CD4-positive, alpha-beta memory T cell (primary cell): ENCODE measurements around the gene TRIM26. TPM values are rescaled to one million over a fixed set of nuclear protein-coding genes. Genes with fewer than 3 reads are reported as not detected.

Experiments
- CTCF ChIA-PET: fragments of 350-600 bp; sonication (Branson Sonifier 250); formaldehyde crosslinking; loops from one replicate; lab custom pipeline; 2021; ENCODE audit warnings: inconsistent platforms; ENCODE audit not compliant: partially characterized antibody; lab: Charles Lee
- POLR2A ChIA-PET: fragments of 350-600 bp; sonication (Branson Sonifier 250); formaldehyde crosslinking; loops from one replicate; lab custom pipeline; 2021; ENCODE audit not compliant: partially characterized antibody; lab: Charles Lee
- DNase-seq, 5 donors: peaks; one replicate each; pipeline versions ENCODE4 v3.0.0 to v3.0.0-alpha.2; 2020 to 2022; ENCODE audit warnings: mixed read lengths in 1 of 5
- H3K27ac ChIP-seq: one replicate; pipeline ENCODE4 v1.7.0; 2013; ENCODE audit warnings: low read depth, low read length
- H3K27me3 ChIP-seq: 2 replicates; pipeline ENCODE4 v1.7.0; 2013; ENCODE audit warnings: mild to moderate bottlenecking, low read length, moderate library complexity; ENCODE audit not compliant: insufficient read depth
- H3K36me3 ChIP-seq: 2 replicates; pipeline ENCODE4 v1.7.0; 2013; ENCODE audit warnings: mild to moderate bottlenecking, low read length, moderate library complexity; ENCODE audit not compliant: insufficient read depth
- H3K4me1 ChIP-seq: 2 replicates; pipeline ENCODE4 v1.7.0; 2013; ENCODE audit warnings: mild to moderate bottlenecking, low read length, moderate library complexity; ENCODE audit not compliant: insufficient read depth
- H3K4me3 ChIP-seq, 2 donors: one replicate each; pipeline ENCODE4 v1.7.0; 2013; ENCODE audit warnings: low read length in 2 of 2, mild to moderate bottlenecking in 1 of 2
- H3K9me3 ChIP-seq, 2 donors: one replicate each; pipeline ENCODE4 v1.7.0; 2013; ENCODE audit warnings: low read length in 2 of 2, control low read depth in 1 of 2; ENCODE audit not compliant: control insufficient read depth in 1 of 2
- H3K27ac Mint-ChIP-seq, 7 donors: one replicate each; pipeline ENCODE4 v1.8.0; 2020 to 2021; ENCODE audit warnings: mixed read lengths in 7 of 7, mild to moderate bottlenecking in 6 of 7, inconsistent platforms in 3 of 7, moderate library complexity in 3 of 7
- H3K27me3 Mint-ChIP-seq, 2 donors: one replicate each; pipeline ENCODE4 v1.8.0; 2020 to 2021; ENCODE audit warnings: mixed read lengths in 2 of 2
- H3K36me3 Mint-ChIP-seq, 2 donors: one replicate each; pipeline ENCODE4 v1.8.0; 2020 to 2021; ENCODE audit warnings: mixed read lengths in 2 of 2, inconsistent platforms in 1 of 2, mild to moderate bottlenecking in 1 of 2
- H3K4me1 Mint-ChIP-seq, 4 donors: one replicate each; pipeline ENCODE4 v1.8.0; 2020 to 2021; ENCODE audit warnings: mixed read lengths in 4 of 4, mild to moderate bottlenecking in 1 of 4
- H3K4me3 Mint-ChIP-seq, 8 donors: one replicate each; pipeline ENCODE4 v1.8.0; 2020 to 2021; ENCODE audit warnings: mixed read lengths in 8 of 8, mild to moderate bottlenecking in 7 of 8, moderate library complexity in 6 of 8, inconsistent platforms in 3 of 8
- H3K9me3 Mint-ChIP-seq, 8 donors: one replicate each; pipeline ENCODE4 v1.8.0; 2020 to 2021; ENCODE audit warnings: mixed read lengths in 8 of 8, mild to moderate bottlenecking in 5 of 8, inconsistent platforms in 3 of 8, moderate library complexity in 1 of 8
- intact Hi-C: fragments of 100-400 bp; cut with micrococcal nuclease; formaldehyde crosslinking; loops from one replicate; pipeline ENCODE4 v1.15.1; 2023
- polyA plus RNA-seq, 2 donors: library from polyadenylated mRNA; unstranded; fragments of 300-500 nt; fragmentation: Illumina TruSeq; gene quantifications; one replicate each; pipeline ENCODE4 v1.2.3, GENCODE V29; 2021
- total RNA-seq, 2 experiments: library from RNA; stranded (reverse); gene quantifications; one replicate each; pipeline ENCODE4 v1.2.3, GENCODE V29; 2021

TRIM26 gene
- total and polyA plus RNA-seq, 4 experiments from 2014 or later: 17.3 to 60.7 (median 55.5) TPM

DNA sequence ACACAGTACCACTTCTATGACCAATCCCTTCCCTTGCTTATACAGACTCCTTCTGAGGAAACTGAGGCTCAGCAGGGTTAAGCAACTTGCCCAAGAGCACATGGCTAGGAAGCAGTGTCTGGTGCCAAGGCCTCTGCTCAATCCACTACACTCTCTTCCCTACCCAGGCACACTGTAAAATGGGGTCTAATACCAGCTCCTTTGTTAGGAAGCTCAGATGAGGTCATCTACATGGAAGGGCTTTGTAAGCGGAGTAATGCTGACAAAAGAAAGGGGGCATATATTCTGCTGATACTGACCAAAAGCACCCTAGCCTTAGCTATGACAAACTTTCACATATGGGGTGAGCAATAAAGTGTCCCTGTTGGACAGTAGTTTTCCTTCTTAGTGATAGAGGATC is 9.1 kb downstream of the TRIM26 start:
- intact Hi-C loops: no loop called here
- H3K27me3 Mint-ChIP-seq: no peaks in the 10 kb centered on the region
- peaks cover 45 to 79% (median 67%) of the 10 kb centered on the region in 4 donors for H3K4me1 Mint-ChIP-seq
- ChIA-PET CTCF (interaction anchor here (1.0 kb wide), 1 partner anchor 16 kb away, joined by 4 read pairs; no protein-coding TSS in a partner anchor), POLR2A (interaction anchor here (1.0 to 3.3 kb wide), 2 partner anchors 10 to 1148 kb away, joined by 3 to 16 read pairs; partner anchors contain the start of gene TRIM26)
- no peaks in the 10 kb centered on the region for H3K9me3 Mint-ChIP-seq
- Histone ChIP-seq H3K4me3 (no peak overlapping the region), H3K27ac (no peak overlapping the region), H3K9me3 (no peaks in the 10 kb centered on the region), H3K27me3 (no peaks in the 10 kb centered on the region), H3K4me1 (peaks cover 51% of the 10 kb centered on the region), H3K36me3 (peaks cover 16% of the 10 kb centered on the region)
- peak overlapping the region in 3 of 7 donors; percentile 18 to 62 (median 57) for H3K27ac Mint-ChIP-seq
- H3K36me3 Mint-ChIP-seq: peaks cover 25 to 55% of the 10 kb centered on the region in 2 donors
- DNase-seq: no peak
- H3K4me3 Mint-ChIP-seq: no peak overlapping the region

DNA sequence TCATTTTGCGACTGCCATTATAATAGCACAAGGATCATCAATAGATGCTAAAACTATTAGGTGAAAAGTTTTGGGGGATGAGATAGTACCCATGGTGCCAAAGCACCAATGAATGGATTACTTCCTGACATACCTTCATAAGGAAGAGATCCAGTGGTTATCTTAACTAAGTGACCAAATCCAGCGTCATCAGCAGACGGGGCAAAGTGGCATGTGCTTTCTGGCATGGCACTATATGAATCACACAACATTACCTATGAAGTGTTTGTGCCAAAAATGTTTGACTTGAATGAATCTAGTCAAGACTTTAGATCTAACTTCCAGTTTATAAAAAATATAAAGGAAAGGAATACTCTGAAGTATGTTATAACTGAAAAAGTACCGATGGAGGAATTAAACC is 10.8 kb downstream of the TRIM26 start:
- Histone ChIP-seq H3K4me1 (peaks cover 34% of the 10 kb centered on the region), H3K27me3 (no peaks in the 10 kb centered on the region), H3K27ac (no peak overlapping the region), H3K36me3 (peaks cover 32% of the 10 kb centered on the region), H3K4me3 (no peak overlapping the region), H3K9me3 (no peaks in the 10 kb centered on the region)
- CTCF ChIA-PET: no interaction called here
- intact Hi-C loops: no loop called here
- H3K27ac Mint-ChIP-seq: peak overlapping the region in 2 of 7 donors; percentile 12 to 48
- H3K36me3 Mint-ChIP-seq: peaks cover 26 to 59% of the 10 kb centered on the region in 2 donors
- POLR2A ChIA-PET: no interaction called here
- H3K9me3 Mint-ChIP-seq: no peaks in the 10 kb centered on the region
- no peak overlapping the region for H3K4me3 Mint-ChIP-seq
- no peak for DNase-seq
- H3K4me1 Mint-ChIP-seq: peaks cover 30 to 65% (median 51%) of the 10 kb centered on the region in 4 donors
- no peaks in the 10 kb centered on the region for H3K27me3 Mint-ChIP-seq

DNA sequence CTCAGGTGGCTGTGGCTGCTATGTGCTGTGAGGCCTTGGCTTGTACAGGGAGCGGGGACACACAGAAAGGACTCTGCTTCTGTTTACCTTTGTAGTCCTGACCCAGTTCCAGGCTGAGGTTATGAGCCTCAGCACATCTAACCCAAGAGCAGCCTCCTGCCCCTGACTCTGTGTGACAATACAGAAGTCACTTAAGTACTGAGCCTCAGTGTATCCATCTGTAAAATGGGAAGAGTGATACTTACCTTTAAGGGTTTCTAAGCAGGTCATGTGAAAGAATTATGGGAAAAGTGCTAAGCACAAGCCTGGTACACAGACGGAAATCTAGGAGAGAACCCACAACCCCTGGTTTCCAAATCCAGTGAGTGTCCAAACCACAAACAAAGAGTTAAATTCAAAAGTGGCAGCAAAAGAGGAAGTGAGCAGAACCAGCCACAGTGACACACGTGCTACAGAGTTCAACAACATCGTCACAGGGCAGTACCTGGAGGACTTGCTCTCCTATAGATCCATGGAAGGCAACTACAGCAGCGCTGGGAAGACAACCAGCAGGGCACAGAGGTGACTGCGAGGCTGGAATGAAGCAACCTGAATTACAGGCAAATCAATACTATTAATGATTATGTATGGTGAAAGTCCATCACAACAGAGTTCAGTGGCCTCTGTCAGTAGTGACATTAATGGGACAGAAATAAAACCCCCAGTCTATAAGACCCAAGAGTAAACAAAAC is 12.5 kb downstream of the TRIM26 start:
- H3K4me1 ChIP-seq: peaks cover 20% of the 10 kb centered on the region
- intact Hi-C loops: no loop called here
- Mint-ChIP-seq H3K27ac (peak overlapping the region in 5 of 7 donors; percentile 4 to 85 (median 61)), H3K4me1 (peaks cover 30 to 55% (median 39%) of the 10 kb centered on the region in 4 donors), H3K4me3 (peak overlapping the region in 1 of 8 donors; percentile 7), H3K27me3 (no peaks in the 10 kb centered on the region), H3K36me3 (peaks cover 39 to 68% of the 10 kb centered on the region in 2 donors), H3K9me3 (peaks cover 0 to 2% (median 0%) of the 10 kb centered on the region in 8 donors)
- POLR2A ChIA-PET: interaction anchor here (1.3 kb wide), 1 partner anchor 13 kb away, joined by 5 read pairs; the partner anchor contains the start of gene TRIM26
- H3K27me3 ChIP-seq: no peaks in the 10 kb centered on the region
- H3K27ac ChIP-seq: no peak overlapping the region
- no peaks in the 10 kb centered on the region for H3K9me3 ChIP-seq
- H3K36me3 ChIP-seq: peaks cover 49% of the 10 kb centered on the region
- CTCF ChIA-PET: no interaction called here
- no peak overlapping the region for H3K4me3 ChIP-seq
- DNase-seq: no peak

DNA sequence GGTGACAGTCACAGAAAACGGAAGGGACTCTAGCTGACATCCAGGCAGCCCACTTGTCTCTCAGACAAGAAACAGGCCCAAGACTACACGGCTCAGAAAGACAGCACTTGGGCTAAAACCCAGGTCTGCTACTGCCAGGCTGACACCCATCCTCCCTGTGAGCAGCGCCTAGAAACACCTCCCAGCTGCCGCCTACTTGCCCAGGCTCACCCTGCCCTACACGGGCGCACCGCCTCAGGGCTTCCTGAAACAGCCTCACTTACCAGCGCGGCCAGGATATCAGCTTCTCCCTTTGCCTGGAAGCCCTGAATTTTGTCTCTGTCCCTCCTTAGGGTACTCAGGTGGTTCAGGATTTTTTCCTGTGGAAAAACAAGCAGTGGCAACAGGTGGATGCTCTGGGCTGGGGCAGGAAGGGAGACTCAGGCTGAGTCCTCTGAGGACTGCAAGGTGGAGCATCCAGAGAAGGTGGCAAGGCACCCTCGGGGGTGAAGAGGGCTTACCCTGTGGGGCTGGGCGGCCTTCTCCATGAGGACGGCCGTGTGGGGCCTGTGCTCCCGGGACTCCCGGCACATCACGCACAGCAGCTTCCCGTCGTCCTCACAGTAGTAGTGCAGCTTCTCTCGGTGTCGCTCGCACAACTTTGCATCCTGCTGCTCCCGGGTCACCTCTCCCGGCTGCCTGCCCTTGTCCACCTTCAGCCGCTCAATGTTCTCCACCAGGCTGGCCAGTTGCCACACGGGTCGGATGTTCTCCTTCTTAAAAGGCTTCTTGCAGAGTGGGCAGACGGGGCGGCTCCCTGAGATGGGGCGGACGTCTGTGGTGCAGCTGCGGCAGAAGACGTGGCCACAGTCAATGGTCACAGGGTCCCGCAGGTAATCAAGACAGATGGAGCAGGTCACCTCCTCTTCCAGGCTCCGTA is 14.8 kb downstream of the TRIM26 start:
- H3K4me1 Mint-ChIP-seq: peaks cover 18 to 35% (median 23%) of the 10 kb centered on the region in 4 donors
- Histone ChIP-seq H3K36me3 (peaks cover 57% of the 10 kb centered on the region), H3K27me3 (no peaks in the 10 kb centered on the region), H3K27ac (no peak overlapping the region), H3K4me3 (no peak overlapping the region), H3K9me3 (no peaks in the 10 kb centered on the region), H3K4me1 (peaks cover 20% of the 10 kb centered on the region)
- peaks cover 0 to 2% (median 0%) of the 10 kb centered on the region in 8 donors for H3K9me3 Mint-ChIP-seq
- CTCF ChIA-PET: interaction anchor here (0.6 to 1.0 kb wide), 2 partner anchors 65 to 95 kb away, joined by 3 read pairs; no protein-coding TSS in a partner anchor
- POLR2A ChIA-PET: interaction anchor here (0.8 kb wide), 1 partner anchor 15 kb away, joined by 3 read pairs; the partner anchor contains the start of gene TRIM26
- H3K27ac Mint-ChIP-seq: peak overlapping the region in 2 of 7 donors; percentile 16 to 78
- no peak overlapping the region for H3K4me3 Mint-ChIP-seq
- intact Hi-C loops: no loop called here
- H3K27me3 Mint-ChIP-seq: no peaks in the 10 kb centered on the region
- no peak for DNase-seq
- H3K36me3 Mint-ChIP-seq: peaks cover 46 to 75% of the 10 kb centered on the region in 2 donors

DNA sequence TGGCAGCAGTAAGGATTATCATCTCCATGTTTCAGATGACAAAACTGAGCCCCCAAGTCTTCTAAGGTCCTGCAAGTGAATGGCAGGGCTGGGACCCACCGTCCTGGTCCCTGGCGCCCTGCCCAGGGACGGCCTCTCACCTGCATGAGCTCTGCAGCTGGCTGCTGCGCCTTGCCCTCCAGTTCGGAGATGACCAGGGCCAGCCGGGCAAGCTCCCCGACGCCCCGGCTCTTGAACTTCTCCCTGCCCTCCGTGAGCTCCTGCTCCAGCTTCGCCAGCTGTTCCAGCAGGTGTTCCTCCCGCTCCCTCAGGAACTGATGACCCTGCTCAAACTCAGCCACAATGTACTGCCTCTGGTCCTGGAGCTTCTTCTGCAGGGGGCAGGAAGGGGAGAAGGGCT is 16.8 kb downstream of the TRIM26 start:
- Histone ChIP-seq H3K9me3 (no peaks in the 10 kb centered on the region), H3K27ac (no peak overlapping the region), H3K27me3 (no peaks in the 10 kb centered on the region), H3K4me3 (no peak overlapping the region), H3K36me3 (peaks cover 65% of the 10 kb centered on the region), H3K4me1 (peaks cover 6% of the 10 kb centered on the region)
- intact Hi-C loops: no loop called here
- Mint-ChIP-seq H3K4me3 (no peak overlapping the region), H3K9me3 (peaks cover 0 to 2% (median 0%) of the 10 kb centered on the region in 8 donors), H3K4me1 (peaks cover 10 to 21% (median 14%) of the 10 kb centered on the region in 4 donors), H3K27me3 (no peaks in the 10 kb centered on the region), H3K27ac (peak overlapping the region in 1 of 7 donors; percentile 64), H3K36me3 (peaks cover 56 to 79% of the 10 kb centered on the region in 2 donors)
- DNase-seq: no peak
- CTCF ChIA-PET: interaction anchor here (1.4 to 2.4 kb wide), 3 partner anchors 23 to 65 kb away, joined by 5 to 8 read pairs (median 6); no protein-coding TSS in a partner anchor
- POLR2A ChIA-PET: interaction anchor here (1.9 to 2.8 kb wide), 2 partner anchors 9 to 17 kb away, joined by 4 to 11 read pairs; partner anchors contain the start of gene TRIM26

DNA sequence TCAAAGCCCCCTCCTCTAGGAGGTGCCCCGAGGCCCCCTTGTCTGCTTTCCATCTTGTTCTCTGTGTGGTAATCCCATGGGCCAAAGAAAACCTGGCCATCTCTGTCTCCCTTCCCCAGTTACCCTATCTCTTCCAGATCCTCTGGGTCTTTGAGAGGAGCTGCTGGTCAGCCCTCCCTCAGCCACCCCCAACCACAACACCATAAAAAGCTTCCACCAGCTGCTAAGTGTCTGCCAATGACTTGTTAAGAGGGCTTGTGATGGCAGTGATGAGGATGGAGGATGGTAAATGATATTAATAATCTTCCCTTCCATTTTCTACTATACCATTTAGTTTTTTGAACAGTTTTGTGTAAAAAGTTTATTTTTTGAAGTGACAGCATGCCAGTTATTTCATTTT is 17.3 kb downstream of the TRIM26 start:
- intact Hi-C loops: no loop called here
- Histone ChIP-seq H3K4me3 (no peak overlapping the region), H3K4me1 (peaks cover 2% of the 10 kb centered on the region), H3K27me3 (no peaks in the 10 kb centered on the region), H3K36me3 (peaks cover 65% of the 10 kb centered on the region), H3K27ac (no peak overlapping the region), H3K9me3 (no peaks in the 10 kb centered on the region)
- ChIA-PET POLR2A (interaction anchor here (1.9 to 2.8 kb wide), 2 partner anchors 9 to 18 kb away, joined by 4 to 11 read pairs; partner anchors contain the start of gene TRIM26), CTCF (interaction anchor here (1.4 to 2.4 kb wide), 3 partner anchors 23 to 64 kb away, joined by 5 to 8 read pairs (median 6); no protein-coding TSS in a partner anchor)
- no peak overlapping the region for H3K4me3 Mint-ChIP-seq
- peaks cover 7 to 17% (median 10%) of the 10 kb centered on the region in 4 donors for H3K4me1 Mint-ChIP-seq
- no peaks in the 10 kb centered on the region for H3K27me3 Mint-ChIP-seq
- peak overlapping the region in 3 of 7 donors; percentile 64 to 86 (median 83) for H3K27ac Mint-ChIP-seq
- DNase-seq: no peak
- H3K36me3 Mint-ChIP-seq: peaks cover 58 to 79% of the 10 kb centered on the region in 2 donors
- peaks cover 0 to 2% (median 0%) of the 10 kb centered on the region in 8 donors for H3K9me3 Mint-ChIP-seq
